MCF 10A (cell line): Measurements from ENCODE around the gene FOXK1. TPM values are rescaled to one million over a fixed set of nuclear protein-coding genes. Genes with fewer than 3 reads are reported as not detected.

Experiments
- BruUV-seq: library from RNA; stranded (reverse); fragments of 400-500 nt; replicated peaks from 2 replicates; lab custom pipeline; 2021; lab: Mats Ljungman, UMichigan
- CTCF ChIA-PET: fragments of 300-600 bp; sonication (Branson Sonifier 250); formaldehyde crosslinking; extraction: SDS; loops from one replicate; lab custom pipeline; 2021; ENCODE audit warnings: antibody characterized with exemption, inconsistent platforms; lab: Yijun Ruan, JAX
- POLR2A ChIA-PET: fragments of 300-600, 350-650 bp; sonication (Branson Sonifier 250); formaldehyde crosslinking; extraction: SDS; loops from one replicate; lab custom pipeline; 2020; ENCODE audit warnings: antibody characterized with exemption, inconsistent platforms; lab: Yijun Ruan, JAX
- DNase-seq: peaks from one replicate; pipeline ENCODE4 v3.0.0-alpha.2; 2018; ENCODE audit not compliant: unreplicated experiment
- H3K27ac Mint-ChIP-seq: one replicate; pipeline ENCODE4 v1.8.0; 2022; ENCODE audit warnings: mild to moderate bottlenecking, low read depth, mixed read lengths; ENCODE audit not compliant: unreplicated experiment
- H3K27me3 Mint-ChIP-seq: one replicate; pipeline ENCODE4 v1.8.0; 2022; ENCODE audit warnings: mixed read lengths; ENCODE audit not compliant: insufficient read depth, unreplicated experiment
- H3K36me3 Mint-ChIP-seq: one replicate; pipeline ENCODE4 v1.8.0; 2022; ENCODE audit warnings: mild to moderate bottlenecking, moderate library complexity, mixed read lengths; ENCODE audit not compliant: insufficient read depth, unreplicated experiment
- H3K4me1 Mint-ChIP-seq: one replicate; pipeline ENCODE4 v1.8.0; 2022; ENCODE audit warnings: mixed read lengths; ENCODE audit not compliant: insufficient read depth, unreplicated experiment
- H3K4me3 Mint-ChIP-seq: one replicate; pipeline ENCODE4 v1.8.0; 2022; ENCODE audit warnings: mild to moderate bottlenecking, moderate library complexity, mixed read lengths; ENCODE audit not compliant: unreplicated experiment
- H3K9me3 Mint-ChIP-seq: one replicate; pipeline ENCODE4 v1.8.0; 2022; ENCODE audit warnings: mixed read lengths; ENCODE audit not compliant: unreplicated experiment
- intact Hi-C: fragments of 100-400 bp; cut with micrococcal nuclease; formaldehyde crosslinking; loops from 2 replicates; pipeline ENCODE4 v1.14.1; 2022
- total RNA-seq: library from RNA; stranded (reverse); gene quantifications from 2 replicates; pipeline ENCODE4 v1.2.3, GENCODE V29; 2022
- TF ChIP-seq, protein P1 (sequence below): fragments of 200-600 bp; IDR thresholded peaks from one replicate; pipeline ENCODE4 v1.8.0; 2022; ENCODE audit warnings: antibody characterized with exemption, mild to moderate bottlenecking; ENCODE audit not compliant: unreplicated experiment

FOXK1 gene
- total RNA-seq, 1 experiment from 2014 or later = 37.7 TPM

DNA sequence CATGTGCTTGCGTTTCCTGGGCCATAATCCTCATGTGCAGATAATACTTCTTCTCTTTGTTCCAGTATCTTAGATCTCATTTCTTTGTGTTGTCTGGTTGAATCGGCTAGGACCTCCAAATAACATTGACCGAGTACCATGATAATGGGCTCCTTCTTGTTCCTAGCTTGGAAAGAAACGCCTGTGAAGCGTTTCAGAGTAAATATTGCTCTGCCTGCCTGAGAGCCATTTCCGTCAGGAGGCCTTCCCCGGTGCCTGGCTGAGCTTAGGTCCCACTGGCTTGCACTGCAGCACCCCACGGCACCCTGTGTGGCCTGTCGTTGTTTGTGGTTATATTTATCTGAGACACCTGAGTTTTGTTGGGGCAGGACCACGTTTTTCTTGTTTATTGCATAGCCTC is 17.7 kb downstream of the FOXK1 start:
- Mint-ChIP-seq H3K36me3 (peaks cover 12% of the 10 kb centered on the region), H3K4me1 (no peaks in the 10 kb centered on the region), H3K9me3 (no peaks in the 10 kb centered on the region), H3K27ac (no peak overlapping the region), H3K27me3 (no peaks in the 10 kb centered on the region), H3K4me3 (no peak overlapping the region)
- DNase-seq = no peak
- BruUV-seq = no TSS peak
- TF ChIP-seq, protein P1, sequence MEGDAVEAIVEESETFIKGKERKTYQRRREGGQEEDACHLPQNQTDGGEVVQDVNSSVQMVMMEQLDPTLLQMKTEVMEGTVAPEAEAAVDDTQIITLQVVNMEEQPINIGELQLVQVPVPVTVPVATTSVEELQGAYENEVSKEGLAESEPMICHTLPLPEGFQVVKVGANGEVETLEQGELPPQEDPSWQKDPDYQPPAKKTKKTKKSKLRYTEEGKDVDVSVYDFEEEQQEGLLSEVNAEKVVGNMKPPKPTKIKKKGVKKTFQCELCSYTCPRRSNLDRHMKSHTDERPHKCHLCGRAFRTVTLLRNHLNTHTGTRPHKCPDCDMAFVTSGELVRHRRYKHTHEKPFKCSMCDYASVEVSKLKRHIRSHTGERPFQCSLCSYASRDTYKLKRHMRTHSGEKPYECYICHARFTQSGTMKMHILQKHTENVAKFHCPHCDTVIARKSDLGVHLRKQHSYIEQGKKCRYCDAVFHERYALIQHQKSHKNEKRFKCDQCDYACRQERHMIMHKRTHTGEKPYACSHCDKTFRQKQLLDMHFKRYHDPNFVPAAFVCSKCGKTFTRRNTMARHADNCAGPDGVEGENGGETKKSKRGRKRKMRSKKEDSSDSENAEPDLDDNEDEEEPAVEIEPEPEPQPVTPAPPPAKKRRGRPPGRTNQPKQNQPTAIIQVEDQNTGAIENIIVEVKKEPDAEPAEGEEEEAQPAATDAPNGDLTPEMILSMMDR = no peak
- POLR2A ChIA-PET = interaction anchor here (1.3 kb wide), 1 partner anchor 46 kb away, joined by 4 read pairs; no protein-coding TSS in a partner anchor
- intact Hi-C loops = no loop called here
- CTCF ChIA-PET = interaction anchor here (0.9 kb wide), 1 partner anchor 56 kb away, joined by 3 read pairs; no protein-coding TSS in a partner anchor

DNA sequence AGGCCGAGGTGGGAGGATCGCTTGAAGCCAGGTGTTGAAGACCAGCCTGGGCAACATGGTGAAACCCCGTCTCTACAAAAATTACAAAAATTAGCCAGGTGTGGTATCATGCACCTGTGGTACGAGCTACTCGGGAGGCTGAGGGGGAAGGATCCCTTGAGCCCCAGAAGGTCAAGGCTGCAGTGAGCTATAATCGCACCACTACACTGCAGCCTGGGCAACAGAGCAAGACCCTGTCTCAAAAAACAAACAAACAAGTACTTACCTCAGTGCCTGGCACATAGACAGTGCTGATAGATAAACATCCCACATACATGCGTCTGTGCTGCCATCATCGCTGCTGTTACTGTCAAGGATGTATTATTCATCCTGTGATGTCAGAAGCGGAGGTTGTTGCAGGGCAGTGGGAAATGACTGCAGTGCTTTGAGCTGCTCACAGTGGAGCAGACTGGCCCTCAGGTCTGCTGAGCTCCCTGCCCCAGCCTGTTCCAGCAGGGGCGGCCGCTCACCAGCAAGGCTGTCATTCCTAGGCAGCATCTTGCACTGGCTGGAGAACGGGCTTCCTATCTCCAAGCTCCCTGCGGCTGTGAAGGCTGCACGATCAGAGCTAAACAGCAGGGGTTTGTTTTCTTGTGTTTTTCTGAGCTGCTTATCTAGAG is 18.6 kb downstream of the FOXK1 start:
- no peak overlapping the region for H3K27ac Mint-ChIP-seq

DNA sequence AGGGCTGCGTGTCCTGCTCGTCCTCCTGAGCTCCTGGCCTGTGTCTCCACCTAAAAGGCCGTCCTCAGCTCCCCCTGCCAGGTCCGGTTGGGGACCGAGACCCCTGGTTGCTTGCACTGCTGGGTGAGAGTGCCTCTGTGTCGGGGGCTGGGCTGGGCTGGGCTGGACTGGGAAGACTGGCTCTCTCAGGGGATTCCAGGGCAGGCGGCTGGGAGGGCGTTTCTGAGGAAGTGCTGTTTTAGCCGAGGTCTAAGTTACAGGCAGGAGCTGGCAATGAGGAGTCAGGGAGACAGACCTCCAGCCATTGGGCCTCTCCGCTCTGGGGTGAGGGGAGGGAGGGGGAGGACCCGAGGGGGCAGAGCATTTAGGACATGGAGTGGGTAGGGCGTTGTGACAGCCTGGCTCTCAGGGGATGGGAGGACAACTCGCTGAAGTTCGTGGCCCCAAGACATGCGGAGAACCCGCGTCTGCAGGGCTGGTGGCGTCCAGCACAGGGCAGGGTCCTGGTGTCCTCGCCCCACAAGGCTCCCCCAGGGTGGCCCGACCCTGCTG is 20.9 kb downstream of the FOXK1 start:
- no peaks in the 10 kb centered on the region for H3K9me3 Mint-ChIP-seq
- H3K27ac Mint-ChIP-seq = no peak overlapping the region
- no peaks in the 10 kb centered on the region for H3K27me3 Mint-ChIP-seq
- H3K4me1 Mint-ChIP-seq = no peaks in the 10 kb centered on the region
- H3K36me3 Mint-ChIP-seq = peaks cover 7% of the 10 kb centered on the region
- ChIA-PET POLR2A (interaction anchor here (1.0 kb wide), 1 partner anchor 13 kb away, joined by 3 read pairs; no protein-coding TSS in a partner anchor), CTCF (interaction anchor here (1.3 kb wide), 1 partner anchor 11 kb away, joined by 4 read pairs; no protein-coding TSS in a partner anchor)
- DNase-seq = no peak
- no TSS peak for BruUV-seq
- intact Hi-C loops = no loop called here
- no peak overlapping the region for H3K4me3 Mint-ChIP-seq
- TF ChIP-seq, protein P1 = no peak

More for the DNA sequence above, 18.6 kb downstream of the FOXK1 start:
- TF ChIP-seq, protein P1 = no peak
- no peaks in the 10 kb centered on the region for H3K27me3 Mint-ChIP-seq
- no peaks in the 10 kb centered on the region for H3K9me3 Mint-ChIP-seq
- ChIA-PET CTCF (interaction anchor here (0.6 to 0.9 kb wide), 2 partner anchors 10 to 57 kb away, joined by 3 read pairs; no protein-coding TSS in a partner anchor), POLR2A (interaction anchor here (1.0 to 1.3 kb wide), 4 partner anchors 10 to 59 kb away, joined by 3 to 7 read pairs (median 4); no protein-coding TSS in a partner anchor)
- H3K36me3 Mint-ChIP-seq = peaks cover 9% of the 10 kb centered on the region
- H3K4me1 Mint-ChIP-seq = no peaks in the 10 kb centered on the region
- DNase-seq = peak; percentile 39
- intact Hi-C loops = no loop called here
- H3K4me3 Mint-ChIP-seq = no peak overlapping the region
- no TSS peak for BruUV-seq

DNA sequence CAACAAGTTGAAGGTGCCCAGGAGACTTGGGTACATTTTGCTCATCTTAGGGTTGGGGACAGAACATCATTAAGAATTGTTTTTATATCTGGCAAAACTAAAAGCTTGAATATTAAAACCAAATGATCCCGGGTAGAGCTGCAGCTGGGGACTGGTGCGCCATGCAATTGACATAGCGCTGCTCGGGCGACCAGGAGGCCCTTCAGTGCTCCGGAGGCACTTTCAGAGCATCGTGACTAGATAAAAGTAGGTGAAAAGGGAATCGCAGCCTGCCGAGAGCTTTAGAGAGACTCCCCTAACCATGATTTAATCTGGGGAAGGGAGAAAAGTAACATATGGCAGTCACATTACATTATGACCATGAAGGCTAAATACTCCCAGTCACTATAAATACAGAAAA is 21.4 kb downstream of the FOXK1 start:
- no peaks in the 10 kb centered on the region for H3K27me3 Mint-ChIP-seq
- no peak for DNase-seq
- H3K4me1 Mint-ChIP-seq = no peaks in the 10 kb centered on the region
- H3K27ac Mint-ChIP-seq = no peak overlapping the region
- BruUV-seq = no TSS peak
- CTCF ChIA-PET = interaction anchor here (1.3 kb wide), 1 partner anchor 11 kb away, joined by 4 read pairs; no protein-coding TSS in a partner anchor
- H3K4me3 Mint-ChIP-seq = no peak overlapping the region
- H3K9me3 Mint-ChIP-seq = no peaks in the 10 kb centered on the region
- intact Hi-C loops = no loop called here
- TF ChIP-seq, protein P1 = no peak
- peaks cover 7% of the 10 kb centered on the region for H3K36me3 Mint-ChIP-seq
- POLR2A ChIA-PET = interaction anchor here (1.0 kb wide), 1 partner anchor 13 kb away, joined by 3 read pairs; no protein-coding TSS in a partner anchor
